Calu3 (cell line): ENCODE data around the gene PBX1. TPM values are rescaled to one million over a fixed set of nuclear protein-coding genes. Genes with fewer than 3 reads are reported as not detected.

Source experiments
- BruUV-seq: library from RNA; stranded (reverse); fragments of 400-500 nt; replicated peaks from 2 replicates; lab custom pipeline; 2021; lab: Mats Ljungman, UMichigan
- CTCF ChIA-PET: fragments of 300-600 bp; sonication (Branson Sonifier 250); formaldehyde crosslinking; loops from one replicate; lab custom pipeline; 2022; ENCODE audit warnings: antibody characterized with exemption; lab: Charles Lee
- DNase-seq: peaks from one replicate; pipeline ENCODE4 v3.0.0; 2022
- H3K27ac Mint-ChIP-seq: one replicate; pipeline ENCODE4 v1.8.0; 2022; ENCODE audit warnings: mixed read lengths; ENCODE audit not compliant: unreplicated experiment
- H3K27me3 Mint-ChIP-seq: one replicate; pipeline ENCODE4 v1.8.0; 2022; ENCODE audit warnings: mixed read lengths; ENCODE audit not compliant: unreplicated experiment
- H3K36me3 Mint-ChIP-seq: one replicate; pipeline ENCODE4 v1.8.0; 2022; ENCODE audit warnings: mild to moderate bottlenecking, moderate library complexity, mixed read lengths; ENCODE audit not compliant: insufficient read depth, unreplicated experiment
- H3K4me1 Mint-ChIP-seq: one replicate; pipeline ENCODE4 v1.8.0; 2022; ENCODE audit warnings: mild to moderate bottlenecking, low read depth, mixed read lengths; ENCODE audit not compliant: unreplicated experiment
- H3K4me3 Mint-ChIP-seq: one replicate; pipeline ENCODE4 v1.8.0; 2022; ENCODE audit warnings: mild to moderate bottlenecking, low read depth, moderate library complexity, mixed read lengths; ENCODE audit not compliant: unreplicated experiment
- H3K9me3 Mint-ChIP-seq: one replicate; pipeline ENCODE4 v1.8.0; 2022; ENCODE audit warnings: low read depth, mixed read lengths; ENCODE audit not compliant: unreplicated experiment
- CTCF ChIP-seq: fragments of 200-600 bp; IDR thresholded peaks from one replicate; pipeline ENCODE4 v1.8.0; 2022; ENCODE audit warnings: antibody characterized with exemption; ENCODE audit not compliant: unreplicated experiment
- intact Hi-C: fragments of 100-400 bp; cut with micrococcal nuclease; formaldehyde crosslinking; loops from one replicate; pipeline ENCODE4 v1.10.0; 2022; ENCODE audit not compliant: unreplicated experiment
- total RNA-seq: library from RNA; stranded (reverse); gene quantifications from 2 replicates; pipeline ENCODE4 v1.2.3, GENCODE V29; 2022

Gene PBX1
- total RNA-seq, 1 experiment from 2014 or later: 22.5 TPM

- DNase-seq: no peak
- intact Hi-C loops: loop anchor here (5.0 kb wide), 3 partner anchors 107 to 123 kb away; partner anchors contain the start of gene PBX1
- H3K4me1 Mint-ChIP-seq: peaks cover 45% of the 10 kb centered on the region
- H3K9me3 Mint-ChIP-seq: peaks cover 3% of the 10 kb centered on the region
- no peak for TF ChIP-seq CTCF
- BruUV-seq: no TSS peak
- peak overlapping the region; percentile 57 for H3K27ac Mint-ChIP-seq
- H3K27me3 Mint-ChIP-seq: no peaks in the 10 kb centered on the region
- H3K36me3 Mint-ChIP-seq: peaks cover 21% of the 10 kb centered on the region
- CTCF ChIA-PET: interaction anchor here (1.3 kb wide), 1 partner anchor 123 kb away, joined by 3 read pairs; no protein-coding TSS in a partner anchor
- no peak overlapping the region for H3K4me3 Mint-ChIP-seq
These were observed 105.1 kb downstream of the PBX1 start for GRCh38 chr1:164664127-164664526.

GRCh38 chr1:164667001-164667400, 108.0 kb downstream of the PBX1 start:
- H3K27me3 Mint-ChIP-seq: no peaks in the 10 kb centered on the region
- intact Hi-C loops: no loop called here
- TF ChIP-seq CTCF: no peak
- DNase-seq: no peak
- BruUV-seq: no TSS peak
- no peaks in the 10 kb centered on the region for H3K36me3 Mint-ChIP-seq
- H3K27ac Mint-ChIP-seq: no peak overlapping the region
- no peak overlapping the region for H3K4me3 Mint-ChIP-seq
- CTCF ChIA-PET: no interaction called here
- peaks cover 27% of the 10 kb centered on the region for H3K4me1 Mint-ChIP-seq
- H3K9me3 Mint-ChIP-seq: peaks cover 3% of the 10 kb centered on the region

- no peak for DNase-seq
- H3K4me1 Mint-ChIP-seq: peaks cover 32% of the 10 kb centered on the region
- CTCF ChIA-PET: no interaction called here
- H3K4me3 Mint-ChIP-seq: no peak overlapping the region
- no TSS peak for BruUV-seq
- intact Hi-C loops: no loop called here
- TF ChIP-seq CTCF: no peak
- peaks cover 3% of the 10 kb centered on the region for H3K9me3 Mint-ChIP-seq
- no peaks in the 10 kb centered on the region for H3K36me3 Mint-ChIP-seq
- no peak overlapping the region for H3K27ac Mint-ChIP-seq
- no peaks in the 10 kb centered on the region for H3K27me3 Mint-ChIP-seq
These were observed 108.6 kb downstream of the PBX1 start for GRCh38 chr1:164667600-164667999.

GRCh38 chr1:164668491-164669400, 109.8 kb downstream of the PBX1 start:
- no peak for TF ChIP-seq CTCF
- DNase-seq: no peak
- Mint-ChIP-seq H3K4me1 (peaks cover 27% of the 10 kb centered on the region), H3K4me3 (no peak overlapping the region), H3K27ac (no peak overlapping the region), H3K27me3 (no peaks in the 10 kb centered on the region), H3K36me3 (no peaks in the 10 kb centered on the region), H3K9me3 (peaks cover 3% of the 10 kb centered on the region)
- intact Hi-C loops: no loop called here
- no TSS peak for BruUV-seq
- CTCF ChIA-PET: interaction anchor here (0.6 kb wide), 1 partner anchor 11 kb away, joined by 3 read pairs; no protein-coding TSS in a partner anchor
